ENCODE data around the gene MXI1.

GRCh38 chr10:110274072-110274627 lies 66.7 kb downstream of the MXI1 start:
- TF ChIP-seq, protein P1, sequence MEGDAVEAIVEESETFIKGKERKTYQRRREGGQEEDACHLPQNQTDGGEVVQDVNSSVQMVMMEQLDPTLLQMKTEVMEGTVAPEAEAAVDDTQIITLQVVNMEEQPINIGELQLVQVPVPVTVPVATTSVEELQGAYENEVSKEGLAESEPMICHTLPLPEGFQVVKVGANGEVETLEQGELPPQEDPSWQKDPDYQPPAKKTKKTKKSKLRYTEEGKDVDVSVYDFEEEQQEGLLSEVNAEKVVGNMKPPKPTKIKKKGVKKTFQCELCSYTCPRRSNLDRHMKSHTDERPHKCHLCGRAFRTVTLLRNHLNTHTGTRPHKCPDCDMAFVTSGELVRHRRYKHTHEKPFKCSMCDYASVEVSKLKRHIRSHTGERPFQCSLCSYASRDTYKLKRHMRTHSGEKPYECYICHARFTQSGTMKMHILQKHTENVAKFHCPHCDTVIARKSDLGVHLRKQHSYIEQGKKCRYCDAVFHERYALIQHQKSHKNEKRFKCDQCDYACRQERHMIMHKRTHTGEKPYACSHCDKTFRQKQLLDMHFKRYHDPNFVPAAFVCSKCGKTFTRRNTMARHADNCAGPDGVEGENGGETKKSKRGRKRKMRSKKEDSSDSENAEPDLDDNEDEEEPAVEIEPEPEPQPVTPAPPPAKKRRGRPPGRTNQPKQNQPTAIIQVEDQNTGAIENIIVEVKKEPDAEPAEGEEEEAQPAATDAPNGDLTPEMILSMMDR (conservative IDR thresholded peaks at IDR 0.05; ENCODE audit: low read depth, low read length): no peak
- TF ChIP-seq POLR2A (IDR thresholded peaks at IDR 0.05; ENCODE audit: low read depth, low read length) (no peak), RAD21 (IDR thresholded peaks at IDR 0.05; ENCODE audit: low read length) (no peak), RFX5 (IDR thresholded peaks at IDR 0.05; ENCODE audit: low read depth, low read length) (no peak), USF2 (IDR thresholded peaks at IDR 0.05; ENCODE audit: low read depth, low read length) (no peak), CHD1 (IDR thresholded peaks at IDR 0.05; ENCODE audit: low read depth, low read length) (no peak)
